GM04503 (cell line): Measurements from ENCODE around the gene CAMK2B.

Experiments used
- DNase-seq: peaks from one replicate; pipeline ENCODE4 v3.0.0-alpha.2; 2012; ENCODE audit warnings: low read depth

Gene CAMK2B

DNA sequence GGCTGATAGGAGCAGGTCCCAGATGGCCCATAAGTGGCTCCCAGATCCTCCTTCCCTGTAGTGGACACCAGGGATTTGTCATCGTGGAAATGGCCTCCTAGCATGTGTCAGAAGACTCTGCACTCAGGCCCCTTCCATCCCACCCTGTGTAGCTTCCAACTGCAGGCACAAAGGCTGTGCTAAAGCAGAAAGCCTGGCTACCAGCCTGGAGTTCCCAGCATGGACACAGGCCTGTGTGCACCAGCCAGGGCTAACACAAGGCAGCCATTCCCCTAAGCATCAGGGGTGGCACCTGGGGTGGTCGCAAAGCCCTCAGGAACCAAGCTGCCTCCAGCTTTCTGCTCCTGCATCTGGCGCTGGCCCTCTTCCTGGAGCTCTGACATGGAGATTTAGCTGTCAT lies 4.5 kb upstream of the CAMK2B start:
- no peak for DNase-seq

DNA sequence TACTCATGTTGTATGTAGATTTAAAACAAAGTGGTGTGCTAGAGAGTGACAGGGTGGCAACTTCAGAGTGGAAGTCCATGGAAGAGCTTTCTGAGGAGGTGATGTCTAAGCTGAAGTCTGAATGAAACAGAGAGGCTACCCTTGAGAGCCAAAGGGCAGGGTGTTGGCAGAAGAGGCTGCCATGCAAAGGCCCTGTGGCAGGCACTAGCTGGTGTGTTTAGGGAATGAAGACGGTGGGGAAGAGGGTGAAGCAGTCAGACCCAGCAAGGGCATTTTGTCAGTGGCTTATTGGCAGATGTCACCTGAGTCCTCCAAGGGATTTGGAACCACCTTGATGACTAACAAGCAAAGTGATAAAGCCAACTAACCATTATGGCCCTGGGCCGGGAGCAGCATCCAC lies 3.7 kb upstream of the CAMK2B start:
- no peak for DNase-seq

DNA sequence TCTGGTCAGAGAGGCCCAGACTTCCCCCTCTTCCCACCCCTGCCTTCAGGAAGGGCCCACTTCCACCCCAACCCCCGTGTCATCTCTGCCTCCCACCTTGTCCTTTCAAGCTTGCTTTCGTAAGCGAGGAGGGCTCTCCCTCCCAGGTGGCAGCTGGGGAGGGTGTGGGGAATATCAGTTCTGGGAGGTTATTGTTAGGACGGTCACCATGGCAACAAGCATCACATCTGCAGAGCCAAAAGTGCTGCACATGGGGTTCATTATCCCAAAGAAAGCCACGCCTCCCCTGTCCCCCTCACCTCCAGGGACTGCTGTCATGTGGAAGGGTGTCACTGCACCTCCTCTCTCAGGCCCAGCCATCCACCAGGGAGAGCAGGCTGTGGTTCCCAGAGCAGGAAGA lies 2.6 kb upstream of the CAMK2B start:
- DNase-seq: no peak

DNA sequence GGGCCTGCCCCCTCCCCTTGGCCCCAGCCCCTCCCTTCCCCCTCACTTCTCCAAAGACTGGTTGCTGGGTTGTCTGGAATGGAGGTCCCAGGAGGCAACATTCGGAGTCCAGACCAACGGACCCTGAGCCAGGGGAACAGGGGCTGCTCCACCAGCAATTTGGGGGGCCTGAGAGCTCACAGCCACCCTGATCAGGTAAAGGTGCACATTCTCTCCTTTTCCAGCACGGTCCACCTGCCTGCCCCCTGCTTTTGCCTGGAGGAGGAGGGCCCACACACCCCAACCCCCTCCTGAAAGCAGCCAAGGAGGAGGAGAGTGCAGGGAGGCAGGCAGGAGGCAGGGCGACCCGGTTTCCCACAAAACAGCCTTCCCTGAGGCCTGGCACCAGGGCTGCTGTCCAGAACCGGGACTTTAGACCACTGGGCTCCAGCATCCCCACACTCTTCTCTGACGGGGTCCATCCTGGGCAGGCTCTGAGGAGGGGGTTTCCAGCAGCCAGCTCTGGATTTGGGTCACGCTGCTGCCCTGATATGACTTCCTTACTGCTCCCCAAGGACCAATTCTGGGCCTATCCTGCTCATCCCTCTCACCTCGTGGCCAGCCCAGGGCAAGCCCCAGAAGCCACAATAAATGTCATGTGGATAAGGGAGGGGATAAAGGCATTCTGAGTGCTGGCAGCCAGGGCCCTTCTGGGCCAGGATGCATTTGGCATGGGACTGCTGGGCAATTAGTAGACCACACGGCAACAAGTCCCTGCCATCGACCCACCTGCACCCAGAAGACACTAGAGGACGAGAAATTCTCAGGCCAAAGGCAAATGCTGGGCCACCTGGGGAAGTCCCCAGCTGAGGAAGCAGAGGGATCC lies 1.1 kb upstream of the CAMK2B start:
- no peak for DNase-seq

DNA sequence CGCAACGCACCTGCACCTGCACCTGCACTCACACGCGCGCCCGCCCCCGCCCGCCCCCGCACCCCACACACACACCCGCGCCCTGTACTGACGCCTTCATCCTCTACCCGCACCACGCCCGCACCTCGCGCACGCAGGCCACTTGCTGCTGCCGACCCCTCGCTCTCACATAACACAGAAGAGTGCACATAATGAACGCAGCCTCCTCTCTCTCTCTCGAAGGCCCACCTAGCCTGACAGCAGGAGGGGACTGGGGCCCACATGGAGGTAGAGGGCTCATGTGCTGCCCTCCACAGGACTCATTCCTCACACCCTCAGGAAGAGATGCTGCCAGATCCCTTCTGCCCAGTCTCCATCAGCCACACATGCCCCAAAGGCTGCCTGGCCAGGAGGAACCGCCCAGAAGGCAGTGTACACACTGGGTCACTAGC lies 432 bp upstream of the CAMK2B start:
- DNase-seq: no peak

DNA sequence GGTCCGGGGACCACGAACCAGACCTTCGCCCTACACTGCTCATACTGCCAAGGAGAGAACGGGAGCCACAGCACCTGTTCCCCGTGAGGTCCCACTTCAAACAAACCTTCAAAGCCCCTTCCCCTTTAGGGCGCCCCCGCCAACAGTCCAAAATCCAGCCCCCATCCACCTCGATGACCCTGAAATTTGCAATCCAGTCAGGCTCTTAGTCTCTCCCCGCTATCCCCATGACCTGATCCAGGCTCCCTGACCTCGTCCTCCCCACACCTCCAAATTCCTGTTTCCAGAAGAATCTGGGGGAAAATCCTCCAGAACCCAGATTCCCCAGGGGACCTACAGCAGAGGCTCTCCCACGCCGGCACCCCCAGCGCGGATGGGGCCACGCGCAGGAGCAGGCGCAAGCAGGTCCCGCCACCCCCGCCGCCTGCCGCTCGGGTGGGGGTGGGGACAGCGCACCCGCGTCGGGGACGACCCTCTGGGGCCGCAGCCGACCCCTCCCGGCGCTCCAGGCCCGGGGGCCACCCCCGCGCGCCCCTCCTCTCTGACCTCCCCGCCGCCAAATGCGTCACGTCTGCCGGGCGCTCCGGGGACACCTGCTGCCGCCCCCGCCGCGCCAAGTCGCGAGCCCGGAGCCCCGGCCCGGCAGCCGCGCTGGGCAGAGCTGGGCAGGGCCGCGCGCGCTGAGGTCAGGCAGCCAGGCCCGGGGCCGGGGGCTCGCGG lies 753 bp downstream of the CAMK2B start:
- no peak for DNase-seq

DNA sequence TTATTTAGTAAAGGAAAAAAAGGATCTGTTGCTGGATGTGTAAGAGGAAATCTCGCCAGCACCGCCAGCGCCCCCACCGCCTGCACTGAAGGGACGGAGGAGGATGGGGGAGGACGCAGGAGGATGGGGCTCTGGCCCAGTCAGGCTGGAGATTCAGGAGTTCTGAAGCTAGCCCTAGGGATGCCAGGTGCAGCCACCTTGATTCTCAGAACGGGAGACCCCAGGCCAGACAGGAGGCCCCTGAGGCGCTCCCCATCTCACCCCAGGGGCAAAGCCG lies 1.3 kb downstream of the CAMK2B start:
- DNase-seq: no peak

DNA sequence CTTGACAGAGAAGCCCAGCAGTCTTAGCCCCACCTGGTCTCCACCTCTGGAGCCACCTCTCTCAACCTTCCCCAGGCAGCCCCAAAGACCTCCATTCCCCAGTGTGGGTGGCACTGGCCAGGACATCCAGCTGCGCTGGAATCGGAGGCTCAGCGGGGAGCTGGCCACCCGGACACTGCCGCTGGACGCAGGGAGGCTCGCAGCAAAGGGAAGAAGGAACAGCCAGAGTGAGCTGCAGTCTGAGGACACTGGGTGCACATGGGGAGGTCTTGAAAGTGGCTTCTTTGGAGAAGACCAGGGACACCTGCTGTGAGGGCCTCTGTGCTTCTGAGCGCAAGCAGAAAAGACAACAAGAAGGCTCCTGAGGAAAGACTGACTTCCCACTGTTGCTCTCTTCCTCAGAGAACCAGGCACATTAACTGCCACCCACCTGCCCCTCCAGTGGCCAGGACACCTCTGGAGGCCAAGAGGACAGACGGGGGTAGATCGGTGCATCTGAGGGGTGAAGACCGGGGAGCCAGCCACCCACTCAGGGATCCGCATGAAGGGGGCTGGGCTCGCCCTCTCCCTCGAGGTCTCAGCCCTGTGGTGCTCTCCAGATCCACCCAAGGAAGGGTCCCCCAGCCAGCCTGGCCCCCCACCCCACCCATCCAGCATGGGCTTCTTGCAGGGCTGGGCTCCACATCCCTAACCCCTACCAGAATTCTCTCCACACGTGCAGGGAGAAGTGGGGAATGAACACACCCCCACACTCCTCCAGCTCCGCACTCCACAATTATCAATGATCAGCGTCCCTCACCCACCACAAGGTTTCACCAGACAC lies 1.8 kb downstream of the CAMK2B start:
- DNase-seq: no peak

DNA sequence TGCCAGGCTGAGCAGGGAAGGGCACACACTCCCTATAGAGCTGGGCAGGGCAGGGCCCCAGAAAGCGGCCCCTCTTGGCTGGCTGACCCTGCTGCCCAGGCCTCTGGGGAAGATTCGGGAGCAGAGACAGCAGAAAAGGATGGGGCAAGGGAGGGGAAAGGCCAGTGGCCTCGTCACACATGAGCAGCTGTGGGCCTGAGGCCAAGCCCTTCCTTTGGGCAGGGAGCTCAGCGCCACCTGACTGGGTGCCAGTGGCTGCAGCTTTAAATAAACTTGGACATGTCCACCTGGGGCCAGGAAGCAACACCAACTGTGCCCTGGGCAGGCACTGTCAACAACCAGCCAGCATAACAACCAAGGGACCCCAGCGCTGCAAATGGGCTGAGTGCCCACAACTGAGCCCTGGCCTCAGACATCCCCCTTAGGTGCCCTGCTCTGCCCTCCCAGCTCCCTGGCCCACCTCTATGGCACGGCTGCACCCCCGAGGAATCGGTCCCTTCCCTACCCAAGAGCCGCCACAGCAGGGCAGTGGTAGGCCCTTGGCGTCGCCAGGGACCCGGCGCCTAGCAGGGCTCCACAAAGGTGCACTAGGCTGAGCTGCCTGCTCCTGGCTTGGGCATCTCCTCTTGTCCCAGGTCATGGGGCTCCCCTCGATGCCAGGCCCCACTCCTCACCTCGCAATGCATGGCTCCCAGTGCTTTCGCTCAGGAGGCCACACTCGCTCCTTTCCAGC lies 2.6 kb downstream of the CAMK2B start:
- no peak for DNase-seq

DNA sequence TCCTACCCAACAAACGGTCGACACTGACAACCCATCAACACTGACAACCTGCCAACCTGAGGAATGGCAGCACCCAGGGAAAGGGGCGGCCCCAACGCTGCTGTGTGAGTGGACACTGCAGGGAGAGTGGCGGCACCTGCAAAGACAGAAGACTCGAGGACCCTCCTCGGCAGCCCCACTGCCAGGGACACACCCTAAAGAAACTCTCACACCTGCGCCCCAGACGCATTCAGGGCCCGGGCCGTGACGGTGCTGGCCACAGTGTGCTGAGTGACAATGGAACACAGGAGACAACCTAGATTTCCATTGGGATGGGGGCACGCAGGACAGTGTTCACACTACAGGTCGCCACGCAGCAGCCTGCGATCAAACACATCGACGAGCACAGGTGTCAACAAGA lies 3.6 kb downstream of the CAMK2B start:
- no peak for DNase-seq

DNA sequence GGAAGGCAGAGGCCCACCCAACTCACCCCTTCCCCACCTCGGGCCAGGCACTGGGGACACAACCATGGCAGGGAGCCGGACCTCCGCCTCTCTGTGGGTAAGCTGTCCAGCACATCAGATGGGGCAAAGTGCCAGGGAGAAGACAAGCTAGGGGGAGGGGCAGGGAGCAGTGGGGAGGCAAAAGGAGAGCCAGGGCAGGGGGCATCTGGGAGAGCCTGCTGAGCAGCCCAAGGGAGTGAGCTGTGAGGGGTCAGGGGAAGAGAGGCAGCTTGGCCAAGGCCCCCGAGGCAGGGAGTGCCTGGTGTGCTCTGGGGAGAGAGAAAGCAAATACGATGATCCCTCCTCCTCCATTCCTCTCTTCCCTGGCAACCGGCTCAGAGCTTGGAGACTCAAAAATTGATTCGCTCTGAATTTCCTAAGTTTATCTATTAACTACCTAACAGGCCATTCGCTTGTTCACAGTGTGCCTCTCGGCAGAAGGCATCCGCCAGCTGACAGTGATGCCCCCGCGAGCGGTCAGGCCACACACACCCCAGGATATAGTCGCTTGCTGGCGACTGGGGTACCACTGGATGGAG lies 4.5 kb downstream of the CAMK2B start:
- no peak for DNase-seq

DNA sequence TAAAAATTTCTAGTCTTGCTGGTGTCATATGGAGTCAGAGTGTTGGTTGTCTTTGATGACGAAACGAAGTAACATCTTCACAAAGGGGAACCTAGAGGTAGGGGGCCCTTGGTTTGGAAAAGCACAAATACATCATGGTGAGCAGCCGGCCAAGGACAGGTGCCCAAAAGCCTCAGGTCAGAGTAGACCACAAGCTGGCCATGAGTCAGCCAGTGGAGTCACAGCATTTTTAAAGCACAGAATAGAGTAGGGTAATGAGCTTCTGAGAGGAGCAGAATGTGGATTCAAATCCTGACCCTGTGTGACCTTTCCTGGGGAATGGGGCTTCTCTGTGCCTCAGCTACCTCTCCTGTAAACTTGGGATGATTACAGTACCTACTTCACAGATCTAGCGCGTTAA lies 5.3 kb downstream of the CAMK2B start:
- no peak for DNase-seq

DNA sequence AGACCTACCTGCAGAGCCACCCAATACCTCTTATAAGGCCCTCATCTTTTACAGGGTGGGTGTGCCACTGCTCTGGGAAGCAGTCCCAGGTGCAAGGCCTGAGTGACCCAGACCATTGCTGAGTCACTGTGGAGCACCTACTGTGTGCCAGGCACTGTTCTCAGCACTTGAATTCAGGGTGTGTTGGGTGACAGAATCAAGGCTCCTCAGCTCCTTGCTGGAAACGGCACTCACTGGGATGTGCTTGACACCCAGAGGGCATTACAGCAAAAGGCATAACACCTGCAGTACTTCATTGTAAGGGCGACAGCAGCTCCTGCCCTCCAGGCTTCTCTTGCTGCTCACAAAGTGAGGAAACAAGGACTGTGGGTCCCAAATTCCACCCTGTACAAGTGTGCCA lies 7.1 kb downstream of the CAMK2B start:
- DNase-seq: no peak

DNA sequence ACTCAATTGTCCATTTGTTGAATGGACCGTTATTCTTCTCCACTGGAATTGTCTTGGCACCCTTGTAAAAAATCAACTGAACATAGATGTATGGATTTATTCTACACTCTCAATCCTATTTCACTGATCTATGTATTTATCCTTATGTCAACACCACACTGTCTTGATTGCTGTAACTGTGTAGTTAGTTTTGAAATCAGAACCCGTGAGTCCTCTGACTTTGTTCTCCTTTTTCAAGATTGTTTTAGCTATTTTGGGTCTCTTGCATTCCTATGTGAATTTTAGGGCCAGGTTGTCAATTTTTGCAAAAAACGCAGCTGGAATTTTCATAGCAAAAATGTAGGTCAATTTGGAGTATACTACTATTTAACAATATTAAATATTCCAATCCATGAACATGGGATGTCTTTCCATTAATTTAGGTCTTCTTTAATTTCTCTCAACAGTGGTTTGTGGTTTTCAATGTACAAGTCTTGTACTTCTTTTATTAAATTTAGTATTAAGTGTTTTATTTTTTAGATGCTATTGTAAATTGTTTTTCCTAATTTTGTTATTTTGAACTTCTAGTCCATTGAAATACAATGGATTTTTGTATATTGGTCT lies 10.0 kb downstream of the CAMK2B start:
- DNase-seq: no peak

DNA sequence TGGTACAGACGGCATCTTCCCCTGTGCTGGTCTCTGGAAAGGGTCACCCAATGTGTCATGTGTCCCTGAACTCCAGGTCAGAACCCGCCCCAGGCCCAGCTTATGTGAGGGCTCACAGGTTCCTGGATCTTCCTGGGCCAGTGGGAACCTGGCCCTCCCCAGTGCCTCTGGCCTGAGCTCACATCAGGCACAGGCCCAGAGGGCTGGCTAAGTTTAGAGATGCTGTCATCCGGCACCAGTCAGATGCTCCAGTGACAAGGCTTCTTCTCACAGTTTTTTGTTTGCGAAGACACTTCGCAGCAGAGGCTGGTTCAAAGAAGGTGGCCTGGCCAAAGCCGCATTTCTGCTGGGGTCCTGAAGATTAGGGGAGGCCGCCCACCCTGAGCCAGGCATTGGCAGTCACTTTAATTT lies 11.8 kb downstream of the CAMK2B start:
- DNase-seq: no peak

DNA sequence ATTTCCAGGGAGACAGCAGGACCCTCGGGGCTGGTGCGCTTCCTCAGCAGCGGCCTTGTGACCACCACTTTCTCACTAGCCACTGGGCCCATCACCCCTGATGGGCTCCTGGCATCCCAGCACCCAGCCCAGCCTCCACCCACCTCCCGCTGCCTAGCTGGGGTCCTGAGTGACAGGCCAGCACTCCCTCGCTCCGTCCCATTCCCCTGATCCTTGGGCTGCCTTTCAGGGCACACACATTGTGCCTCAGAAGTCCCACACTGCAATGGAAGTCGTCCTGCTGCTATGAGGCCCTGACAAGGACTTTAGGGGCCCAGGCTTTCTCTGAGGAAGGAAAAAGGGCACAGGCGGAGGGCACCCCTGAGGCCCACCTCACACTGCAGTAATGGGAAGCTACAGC lies 12.4 kb downstream of the CAMK2B start:
- no peak for DNase-seq

DNA sequence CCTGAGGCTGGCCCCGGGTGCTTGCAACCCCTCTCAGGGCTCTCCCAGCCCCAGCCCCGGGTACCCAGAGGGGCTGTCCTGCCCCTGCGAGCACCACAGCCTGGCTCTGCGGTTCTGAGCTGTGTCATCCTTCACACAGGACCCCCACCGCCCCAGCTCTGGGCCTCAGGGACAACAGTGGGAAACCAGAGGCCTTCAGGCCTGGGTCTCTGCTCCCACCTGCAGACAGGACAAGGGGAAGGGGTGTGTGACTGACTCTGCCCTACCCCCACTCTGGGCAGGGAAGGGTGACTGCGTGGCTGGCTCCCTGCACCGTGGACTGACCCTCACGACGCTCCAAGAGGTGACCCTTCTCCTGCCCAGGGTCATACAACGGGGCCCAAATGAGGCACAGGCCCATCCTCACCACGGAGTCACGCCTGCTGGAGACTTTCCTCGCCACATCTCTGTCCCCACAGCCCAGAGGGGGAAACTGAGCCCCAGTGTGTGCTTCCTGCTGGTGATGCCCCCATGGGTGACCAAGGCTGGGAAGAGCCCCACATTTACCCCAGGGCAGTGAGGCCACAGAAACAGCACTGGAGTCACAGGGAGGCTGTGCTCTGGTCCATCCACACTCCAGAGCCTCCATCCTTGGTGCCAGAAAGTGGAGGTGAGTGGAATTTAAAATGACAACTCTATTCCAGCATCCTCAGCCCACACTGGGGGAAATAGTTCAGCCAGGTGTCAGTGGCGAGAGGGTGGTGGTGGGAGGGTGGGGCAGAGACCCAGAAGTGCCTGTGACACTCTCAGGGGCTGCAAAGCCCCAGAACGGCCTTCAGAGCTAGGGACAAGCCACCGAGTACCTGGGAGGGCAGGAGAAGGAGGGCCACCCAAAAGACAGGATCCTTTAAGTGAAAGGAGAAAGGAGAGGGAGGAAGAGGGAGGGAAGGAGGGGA lies 13.6 kb downstream of the CAMK2B start:
- DNase-seq: no peak

DNA sequence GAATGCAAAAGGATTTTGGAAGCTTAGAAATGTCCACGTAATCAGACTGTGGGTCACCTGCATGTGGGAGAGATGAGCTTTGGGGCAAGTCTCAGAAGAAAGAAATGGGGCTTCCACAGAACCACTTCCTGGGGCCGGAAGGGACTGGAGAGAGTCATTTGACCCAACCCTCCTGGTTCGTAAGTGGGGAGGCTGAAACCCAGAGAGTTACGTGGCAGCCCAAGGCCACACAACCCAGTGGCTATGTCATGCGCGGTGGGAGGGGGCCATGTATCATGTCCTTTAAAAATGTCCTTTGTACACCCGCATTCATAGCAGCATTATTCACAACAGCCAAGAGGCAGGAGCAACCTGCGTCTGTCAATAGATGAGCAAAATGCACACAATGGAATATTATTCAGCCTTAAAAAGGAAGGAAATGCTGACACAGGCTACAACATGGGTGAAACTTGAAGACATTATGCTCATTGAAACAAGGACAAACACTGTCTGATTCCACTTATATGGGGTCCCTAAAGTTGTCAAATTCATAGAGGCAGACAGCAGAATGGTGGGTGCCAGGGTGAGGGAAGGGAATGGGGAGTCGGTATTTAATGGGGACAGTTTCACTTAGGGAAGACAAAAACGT lies 15.1 kb downstream of the CAMK2B start:
- no peak for DNase-seq

DNA sequence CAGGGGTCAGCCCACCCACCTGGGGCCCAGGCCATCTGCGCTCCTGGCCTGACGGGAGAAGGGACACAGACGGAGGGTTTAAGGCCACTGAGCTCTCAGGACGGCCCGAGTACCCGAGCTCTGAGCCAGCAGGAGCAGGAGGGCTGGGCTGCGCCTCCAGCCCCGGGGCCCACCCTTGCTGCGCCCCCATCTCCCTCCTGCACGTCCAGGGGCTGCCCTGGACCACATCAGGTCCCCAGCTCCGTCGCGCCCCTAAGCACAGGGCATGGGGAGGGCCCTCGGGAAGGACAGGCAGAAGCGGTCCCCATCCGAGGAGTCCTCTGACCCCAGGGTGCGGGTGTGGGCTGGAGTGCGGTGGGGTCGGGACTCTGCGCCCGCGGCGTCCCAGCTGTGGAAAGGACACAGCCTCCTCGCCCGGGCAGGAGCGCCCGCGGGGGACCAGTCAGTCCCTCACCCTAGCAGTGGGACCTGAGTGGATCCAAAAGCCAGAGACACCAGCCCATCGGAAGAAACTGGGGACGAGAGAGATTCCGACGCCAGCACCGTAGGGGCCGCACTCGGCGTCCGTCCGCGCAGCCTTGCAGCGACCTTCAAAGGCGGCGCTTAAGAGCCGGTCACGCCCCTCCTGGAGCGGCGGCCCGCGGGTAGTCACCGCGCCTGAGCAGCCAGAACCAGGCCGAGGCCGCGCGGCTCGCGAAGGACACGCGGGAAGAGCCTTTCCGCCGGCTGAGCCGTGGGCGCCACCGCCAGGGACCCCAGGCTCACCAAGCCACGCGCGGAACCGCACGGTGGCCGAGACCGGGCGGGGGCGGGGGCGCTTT lies 15.9 kb downstream of the CAMK2B start:
- DNase-seq: no peak
